HG03045 (cell line): ENCODE data around the gene COL23A1.
"Not testable (repeated sequence)": the region's sequence is repeated elsewhere in the genome, so short reads cannot be mapped to it uniquely, and the experiment has no call there.

Experiments used
- ATAC-seq: cut with Tn5 transposase; IDR thresholded peaks from one replicate; pipeline ENCODE4 v1.9.1; 2021; ENCODE audit warnings: mild to moderate bottlenecking, moderate library complexity; ENCODE audit not compliant: unreplicated experiment

Gene COL23A1

GRCh38 chr5:178515776-178516503, 74.3 kb downstream of the COL23A1 start:
- no peak for ATAC-seq

- no peak for ATAC-seq
Observed at GRCh38 chr5:178514851-178515418, 75.3 kb downstream of the COL23A1 start.

DNA sequence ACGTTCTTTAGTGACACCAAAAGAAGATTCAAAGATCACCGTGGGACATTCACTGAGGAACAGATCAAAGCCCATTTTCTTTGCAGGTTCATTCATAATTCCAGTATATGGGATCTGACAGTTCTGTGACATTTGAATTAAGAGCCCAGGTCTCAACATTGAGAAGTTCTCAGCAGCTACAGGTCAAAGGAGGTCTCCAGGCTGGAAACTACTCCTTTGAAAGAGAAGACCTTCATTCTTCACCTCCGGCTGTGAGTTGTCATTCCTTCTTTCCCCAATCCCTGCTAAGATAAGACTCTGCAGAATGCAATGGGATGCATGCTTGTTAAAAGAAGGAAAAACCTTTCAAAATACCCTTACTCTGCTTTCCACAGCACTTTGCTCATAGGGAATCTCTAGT, 79.0 kb downstream of the COL23A1 start:
- ATAC-seq: no peak

- no peak for ATAC-seq
Observed at GRCh38 chr5:178509491-178510057, 80.6 kb downstream of the COL23A1 start.

DNA sequence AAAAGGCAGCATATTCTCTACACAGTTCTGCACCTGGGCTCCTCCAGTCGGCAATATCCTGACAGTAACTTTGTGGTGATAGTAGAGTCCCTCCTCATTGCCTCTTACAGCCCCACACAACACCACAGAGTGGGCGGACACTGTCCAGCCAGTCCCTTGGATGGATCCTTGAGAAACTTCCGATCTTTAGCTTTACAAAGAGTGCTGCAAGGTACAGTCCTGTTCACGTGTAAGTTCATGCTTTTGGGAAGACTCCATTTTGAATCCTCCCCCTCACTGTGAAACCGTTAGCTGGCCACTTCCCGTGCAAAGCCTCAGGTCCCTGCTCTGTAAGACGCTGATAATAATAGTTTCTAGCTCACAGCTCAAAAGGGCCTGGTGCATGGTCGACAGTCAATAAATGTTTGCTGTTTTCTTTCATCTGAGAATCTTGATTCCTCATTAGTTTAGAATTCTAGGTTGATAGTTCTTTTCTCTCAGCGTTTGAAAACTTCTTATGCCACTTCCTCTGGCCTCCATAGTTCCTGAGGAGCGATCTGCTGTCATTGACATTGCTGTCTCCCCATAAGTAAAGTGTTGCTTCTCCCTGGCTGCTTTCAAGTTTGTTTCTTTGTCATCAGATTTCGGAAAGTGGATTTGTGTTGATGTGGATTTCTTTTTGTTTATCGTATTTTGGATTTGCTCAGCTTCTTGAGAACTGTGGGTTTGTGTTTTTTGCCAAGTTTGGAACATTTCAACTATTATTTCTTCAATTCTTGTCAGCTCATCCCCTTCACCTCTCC, 82.9 kb downstream of the COL23A1 start:
- no peak for ATAC-seq

GRCh38 chr5:178505639-178506407, 84.4 kb downstream of the COL23A1 start:
- no peak for ATAC-seq

DNA sequence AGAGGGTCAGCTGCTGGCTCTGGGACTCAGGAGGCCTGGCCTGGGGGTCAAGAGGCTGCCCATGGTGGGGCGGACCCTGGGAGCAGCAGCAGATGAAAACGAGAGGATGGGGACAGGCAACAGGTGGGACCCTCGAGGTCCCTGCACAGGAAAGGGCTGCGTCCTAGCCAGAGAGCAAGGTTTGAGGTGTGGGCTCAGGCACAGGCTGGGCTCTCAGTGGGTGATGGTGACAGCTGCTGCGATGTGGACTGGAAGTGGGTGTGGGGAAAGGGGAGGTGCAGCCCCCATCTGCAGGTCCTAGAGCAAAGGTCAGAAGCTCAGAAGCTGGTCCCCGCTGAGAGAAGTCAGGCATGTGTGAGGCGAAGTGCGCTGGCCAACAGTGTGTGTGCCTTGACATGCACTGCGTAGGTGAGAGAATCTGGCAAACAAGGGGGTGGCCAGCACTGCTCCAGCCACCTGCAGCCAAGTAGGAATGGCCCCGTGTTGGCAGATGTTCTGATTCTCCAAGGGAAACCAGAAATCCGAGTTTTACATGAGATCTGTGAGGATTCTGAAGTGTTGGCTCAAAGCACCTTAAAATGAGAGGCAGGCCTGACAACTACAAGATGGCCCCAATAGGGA, 85.7 kb downstream of the COL23A1 start:
- ATAC-seq: no peak

GRCh38 chr5:178502401-178503100, 87.6 kb downstream of the COL23A1 start:
- no peak for ATAC-seq

DNA sequence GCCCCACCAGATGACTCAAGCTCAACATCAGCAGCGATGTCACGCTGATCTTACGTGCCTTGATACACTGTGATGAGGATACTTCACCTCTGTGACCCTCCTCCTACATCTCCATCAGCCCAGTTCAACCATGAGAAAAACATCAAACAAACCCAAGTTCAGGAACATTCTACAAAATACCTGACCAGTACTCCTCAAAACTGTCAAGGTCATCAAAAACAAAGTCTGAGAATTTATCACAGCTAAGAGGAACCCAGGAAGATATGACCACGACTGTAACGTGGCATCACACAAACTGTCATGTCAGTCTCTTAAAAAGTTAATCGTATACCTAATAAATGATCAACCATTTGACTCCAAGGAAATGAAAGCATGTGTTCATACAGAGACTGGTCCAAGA, 90.8 kb downstream of the COL23A1 start:
- ATAC-seq: no peak

GRCh38 chr5:178496642-178497041, 93.6 kb downstream of the COL23A1 start:
- no peak for ATAC-seq

DNA sequence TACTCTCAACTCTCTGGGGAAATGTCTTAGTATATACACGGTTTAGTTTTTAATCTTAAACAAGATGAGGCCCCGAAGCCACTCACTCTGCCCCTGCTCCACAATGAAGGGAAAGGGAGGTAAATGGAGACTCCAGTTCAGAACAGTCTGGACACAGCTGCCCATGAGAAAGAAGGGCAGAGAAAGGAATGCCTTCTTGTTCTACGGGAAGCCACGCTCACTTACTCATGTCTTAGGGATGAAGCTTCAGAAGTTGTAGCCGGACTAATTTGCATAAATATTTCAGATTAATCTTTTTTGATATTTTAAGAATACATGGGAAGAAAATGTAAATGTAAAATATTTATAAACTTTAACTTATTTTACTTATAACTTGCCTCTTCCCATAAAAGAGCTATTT, 94.0 kb downstream of the COL23A1 start:
- no peak for ATAC-seq

- no peak for ATAC-seq
Observed at GRCh38 chr5:178495706-178496105, 94.5 kb downstream of the COL23A1 start.

DNA sequence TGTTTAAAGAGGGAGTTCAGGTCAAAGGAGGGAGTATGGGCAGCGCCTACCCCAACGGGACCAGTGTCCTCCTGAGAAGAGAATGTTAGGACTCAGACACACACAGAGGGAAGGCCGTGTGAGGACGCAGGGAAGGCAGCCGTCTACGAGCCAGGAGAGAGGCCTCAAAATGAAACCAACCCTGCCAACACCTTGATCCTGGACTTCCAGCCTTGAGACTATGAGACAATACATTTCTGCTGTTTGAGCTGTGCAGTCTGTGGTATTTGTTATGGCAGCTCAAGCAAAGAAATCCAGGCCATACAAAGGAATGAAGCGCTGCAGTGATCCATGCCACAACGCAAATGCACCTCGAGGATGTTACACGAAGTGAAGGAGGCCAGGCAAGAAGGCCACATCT, 97.9 kb downstream of the COL23A1 start:
- ATAC-seq: no peak

GRCh38 chr5:178490935-178491652, 99.1 kb downstream of the COL23A1 start:
- ATAC-seq: no peak

DNA sequence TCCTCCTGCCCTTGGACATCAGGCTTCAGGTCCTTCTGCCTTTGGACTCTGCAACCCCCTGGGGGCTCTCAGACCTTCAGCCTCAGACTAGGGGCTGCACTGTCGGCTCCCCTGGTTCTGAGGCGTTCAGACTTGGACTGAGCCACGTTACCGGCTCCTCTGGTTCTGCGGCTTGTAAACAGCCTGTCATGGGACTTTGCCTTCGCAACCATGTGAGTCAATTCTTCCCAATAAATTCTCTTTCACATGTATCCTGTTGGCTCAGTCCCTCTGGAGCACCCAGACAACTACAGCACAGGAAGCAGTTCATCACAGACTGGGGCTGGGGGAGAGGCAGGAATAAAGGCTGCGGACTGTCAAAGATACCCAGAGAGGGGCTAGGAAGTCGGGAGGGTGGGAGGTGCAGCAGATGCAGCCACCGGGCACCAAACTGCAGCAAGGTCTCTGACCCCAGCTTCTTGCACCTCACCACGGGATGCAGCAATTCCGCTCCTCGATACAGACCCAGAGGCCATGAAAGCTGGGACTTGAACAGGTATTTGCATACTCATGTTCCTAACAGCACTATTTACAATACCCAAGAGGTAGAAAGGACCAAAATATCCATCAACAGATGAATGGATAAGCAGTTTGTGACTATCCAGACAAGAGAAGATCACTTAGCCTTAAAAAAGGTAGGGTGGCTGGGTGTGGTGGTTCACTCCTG, 100.8 kb downstream of the COL23A1 start:
- ATAC-seq: no peak

- ATAC-seq: no peak
Observed at GRCh38 chr5:178488696-178489095, 101.5 kb downstream of the COL23A1 start.

GRCh38 chr5:178487911-178488600, 102.1 kb downstream of the COL23A1 start:
- ATAC-seq: no peak

GRCh38 chr5:178486878-178487512, 103.2 kb downstream of the COL23A1 start:
- ATAC-seq: not testable (repeated sequence)
